ENCODE measurements around the gene IPPK.

DNA sequence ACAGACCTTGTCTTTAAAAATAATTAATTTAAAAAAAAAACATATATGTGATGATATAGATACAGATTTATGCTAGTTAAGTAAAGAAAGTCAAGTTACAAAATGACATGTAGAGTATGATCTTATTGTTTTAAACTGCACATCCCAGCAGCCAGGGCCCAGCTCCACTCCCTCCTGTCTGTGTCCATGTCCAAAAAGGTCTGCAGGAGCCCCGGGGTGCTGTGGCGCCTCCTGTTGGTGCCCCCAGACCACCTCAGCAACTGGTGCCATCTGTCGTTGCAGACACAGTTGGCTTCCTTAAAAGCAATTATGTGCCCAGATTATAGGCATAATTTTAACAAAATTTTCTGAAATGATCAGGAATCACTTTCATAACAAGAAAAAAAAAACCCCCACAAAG is 33.3 kb downstream of the IPPK start:
- TF ChIP-seq, protein P1, sequence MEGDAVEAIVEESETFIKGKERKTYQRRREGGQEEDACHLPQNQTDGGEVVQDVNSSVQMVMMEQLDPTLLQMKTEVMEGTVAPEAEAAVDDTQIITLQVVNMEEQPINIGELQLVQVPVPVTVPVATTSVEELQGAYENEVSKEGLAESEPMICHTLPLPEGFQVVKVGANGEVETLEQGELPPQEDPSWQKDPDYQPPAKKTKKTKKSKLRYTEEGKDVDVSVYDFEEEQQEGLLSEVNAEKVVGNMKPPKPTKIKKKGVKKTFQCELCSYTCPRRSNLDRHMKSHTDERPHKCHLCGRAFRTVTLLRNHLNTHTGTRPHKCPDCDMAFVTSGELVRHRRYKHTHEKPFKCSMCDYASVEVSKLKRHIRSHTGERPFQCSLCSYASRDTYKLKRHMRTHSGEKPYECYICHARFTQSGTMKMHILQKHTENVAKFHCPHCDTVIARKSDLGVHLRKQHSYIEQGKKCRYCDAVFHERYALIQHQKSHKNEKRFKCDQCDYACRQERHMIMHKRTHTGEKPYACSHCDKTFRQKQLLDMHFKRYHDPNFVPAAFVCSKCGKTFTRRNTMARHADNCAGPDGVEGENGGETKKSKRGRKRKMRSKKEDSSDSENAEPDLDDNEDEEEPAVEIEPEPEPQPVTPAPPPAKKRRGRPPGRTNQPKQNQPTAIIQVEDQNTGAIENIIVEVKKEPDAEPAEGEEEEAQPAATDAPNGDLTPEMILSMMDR (conservative IDR thresholded peaks at IDR 0.05) = no peak
- TF ChIP-seq ZFX (IDR thresholded peaks at IDR 0.05) = no peak
